Measurements from ENCODE around the gene CD79A. TPM values are rescaled to one million over a fixed set of nuclear protein-coding genes. Genes with fewer than 3 reads are reported as not detected.

CD79A gene
- total RNA-seq, 1 donor from 2014 or later, result 0.84 TPM

DNA sequence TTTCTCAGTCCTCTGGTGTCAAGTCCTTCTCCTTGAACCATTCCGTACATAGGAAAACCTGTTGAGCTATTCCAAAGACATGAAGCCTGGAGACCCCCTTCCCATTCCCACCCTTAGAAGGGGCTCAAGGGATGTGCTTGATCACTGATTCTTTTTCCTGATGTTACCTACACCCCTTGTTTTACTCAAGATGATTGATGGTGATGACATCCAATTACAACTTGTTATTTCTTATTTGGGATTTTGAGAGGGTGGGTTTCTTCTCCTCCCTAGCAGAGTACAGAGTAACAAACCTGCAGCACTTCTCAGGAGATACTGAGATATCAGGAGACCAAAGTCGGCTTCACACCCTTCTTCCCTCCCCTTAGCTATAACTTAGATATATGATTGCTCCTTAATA is 23.7 kb upstream of the CD79A start:
- peaks cover 29% of the 10 kb centered on the region for H3K27me3 Mint-ChIP-seq (ENCODE audit: low read depth)
- H3K27ac Mint-ChIP-seq, result no peak overlapping the region
- no peak overlapping the region for H3K4me3 Mint-ChIP-seq (ENCODE audit: low read depth)
- H3K9me3 Mint-ChIP-seq, result no peaks in the 10 kb centered on the region
- DNase-seq (ENCODE audit: low spot score), result no peak
- no peaks in the 10 kb centered on the region for H3K36me3 Mint-ChIP-seq (ENCODE audit: low read depth)
- H3K4me1 Mint-ChIP-seq (ENCODE audit: low read depth), result no peaks in the 10 kb centered on the region
- intact Hi-C loops (cut with micrococcal nuclease), result no loop called here

DNA sequence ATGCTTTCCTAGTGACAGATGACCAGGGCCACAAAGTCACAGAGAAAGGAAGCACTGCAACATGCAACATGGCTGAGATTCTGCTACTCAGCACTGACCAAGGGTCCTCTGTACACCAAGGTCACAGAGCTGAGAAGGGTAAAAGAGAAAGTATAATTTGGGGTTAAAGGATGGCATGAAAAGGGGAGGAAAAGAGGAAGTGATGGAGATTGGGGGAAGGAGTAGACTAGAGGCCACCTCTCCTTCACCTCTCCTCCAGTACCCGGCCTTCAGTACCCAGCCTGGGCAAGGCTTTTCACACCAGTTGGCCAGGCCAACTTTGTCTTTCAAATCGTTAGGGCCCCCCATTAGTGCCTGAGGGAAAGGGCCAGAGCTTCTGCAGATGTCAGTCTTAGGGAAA is 23.3 kb upstream of the CD79A start:
- Mint-ChIP-seq H3K36me3 (ENCODE audit: low read depth) (no peaks in the 10 kb centered on the region), H3K27me3 (ENCODE audit: low read depth) (peaks cover 29% of the 10 kb centered on the region), H3K4me3 (ENCODE audit: low read depth) (no peak overlapping the region), H3K4me1 (ENCODE audit: low read depth) (no peaks in the 10 kb centered on the region), H3K9me3 (no peaks in the 10 kb centered on the region), H3K27ac (no peak overlapping the region)
- no peak for DNase-seq (ENCODE audit: low spot score)
- intact Hi-C loops (cut with micrococcal nuclease), result no loop called here

DNA sequence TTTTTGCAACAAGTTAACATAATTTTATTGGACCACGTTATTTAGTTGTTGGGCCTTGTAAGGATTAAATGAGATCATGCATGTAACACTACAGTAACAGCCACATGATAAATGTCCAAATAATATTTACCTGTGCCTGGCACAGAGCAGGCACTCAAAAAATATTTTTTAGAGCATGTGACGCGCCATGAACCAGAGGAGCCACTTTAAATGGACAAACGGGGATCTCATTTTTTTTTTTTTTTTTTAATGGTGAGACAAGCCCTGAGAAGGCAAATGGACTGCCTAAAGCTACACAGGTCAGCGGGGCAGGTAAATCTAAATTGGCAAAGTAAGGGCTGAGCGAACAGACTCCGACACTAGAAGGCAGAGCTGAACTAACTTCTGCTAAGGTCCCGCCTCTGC is 17.9 kb upstream of the CD79A start:
- Mint-ChIP-seq H3K4me1 (ENCODE audit: low read depth) (peaks cover 29% of the 10 kb centered on the region), H3K4me3 (ENCODE audit: low read depth) (peak overlapping the region; percentile 94)

DNA sequence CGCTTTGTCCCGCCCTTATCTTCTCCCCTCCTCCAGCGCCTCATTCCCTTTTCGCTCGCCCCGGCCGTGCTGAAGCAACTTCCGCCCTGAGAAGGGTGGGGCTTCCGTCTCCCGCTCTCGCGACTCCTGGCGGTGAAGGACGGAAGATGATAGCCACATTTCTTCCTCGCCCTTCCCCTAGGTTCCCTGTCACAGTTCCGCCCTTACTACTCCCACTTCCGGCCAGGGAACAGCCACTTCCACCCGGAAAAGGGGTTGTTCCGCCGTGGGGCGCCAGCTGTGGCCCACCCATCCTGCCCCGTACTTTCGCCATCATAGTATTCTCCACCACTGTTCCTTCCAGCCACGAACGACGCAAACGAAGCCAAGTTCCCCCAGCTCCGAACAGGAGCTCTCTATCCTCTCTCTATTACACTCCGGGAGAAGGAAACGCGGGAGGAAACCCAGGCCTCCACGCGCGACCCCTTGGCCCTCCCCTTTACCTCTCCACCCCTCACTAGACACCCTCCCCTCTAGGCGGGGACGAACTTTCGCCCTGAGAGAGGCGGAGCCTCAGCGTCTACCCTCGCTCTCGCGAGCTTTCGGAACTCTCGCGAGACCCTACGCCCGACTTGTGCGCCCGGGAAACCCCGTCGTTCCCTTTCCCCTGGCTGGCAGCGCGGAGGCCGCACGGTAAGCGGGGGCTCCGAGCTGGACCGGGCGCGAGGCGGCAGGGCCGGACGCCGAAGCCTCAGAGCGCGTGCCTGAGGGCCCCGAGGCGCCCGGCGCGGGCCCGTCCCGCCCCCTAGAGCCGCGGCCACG is 17.3 kb upstream of the CD79A start, which contains the start of gene RPS19:
Gene RPS19, plus strand, starts transcription at position 638 of the 801 bp plus-strand sequence. CDS start 520 bp downstream, outside the sequence.
- intact Hi-C loops (cut with micrococcal nuclease), result loop anchor here (1.0 to 5.0 kb wide), 6 partner anchors 11 to 767 kb away; partner anchors contain the start of gene RABAC1
- Mint-ChIP-seq H3K4me3 (ENCODE audit: low read depth) (peak within 1 kb of the TSS; percentile 94), H3K36me3 (ENCODE audit: low read depth) (peaks cover 44% of the 10 kb centered on the region), H3K27ac (peak within 1 kb of the TSS; percentile 99), H3K27me3 (ENCODE audit: low read depth) (peaks cover 4% of the 10 kb centered on the region), H3K4me1 (ENCODE audit: low read depth) (peaks cover 35% of the 10 kb centered on the region), H3K9me3 (no peaks in the 10 kb centered on the region)
- peak; percentile 97 for DNase-seq (ENCODE audit: low spot score)

More for the DNA sequence above, 17.9 kb upstream of the CD79A start:
- peaks cover 11% of the 10 kb centered on the region for H3K27me3 Mint-ChIP-seq (ENCODE audit: low read depth)
- H3K9me3 Mint-ChIP-seq, result no peaks in the 10 kb centered on the region
- peaks cover 38% of the 10 kb centered on the region for H3K36me3 Mint-ChIP-seq (ENCODE audit: low read depth)
- no peak overlapping the region for H3K27ac Mint-ChIP-seq
- intact Hi-C loops (cut with micrococcal nuclease), result loop anchor here (1.0 to 5.0 kb wide), 3 partner anchors 86 to 768 kb away; partner anchors contain the start of gene RABAC1
- no peak for DNase-seq (ENCODE audit: low spot score)

DNA sequence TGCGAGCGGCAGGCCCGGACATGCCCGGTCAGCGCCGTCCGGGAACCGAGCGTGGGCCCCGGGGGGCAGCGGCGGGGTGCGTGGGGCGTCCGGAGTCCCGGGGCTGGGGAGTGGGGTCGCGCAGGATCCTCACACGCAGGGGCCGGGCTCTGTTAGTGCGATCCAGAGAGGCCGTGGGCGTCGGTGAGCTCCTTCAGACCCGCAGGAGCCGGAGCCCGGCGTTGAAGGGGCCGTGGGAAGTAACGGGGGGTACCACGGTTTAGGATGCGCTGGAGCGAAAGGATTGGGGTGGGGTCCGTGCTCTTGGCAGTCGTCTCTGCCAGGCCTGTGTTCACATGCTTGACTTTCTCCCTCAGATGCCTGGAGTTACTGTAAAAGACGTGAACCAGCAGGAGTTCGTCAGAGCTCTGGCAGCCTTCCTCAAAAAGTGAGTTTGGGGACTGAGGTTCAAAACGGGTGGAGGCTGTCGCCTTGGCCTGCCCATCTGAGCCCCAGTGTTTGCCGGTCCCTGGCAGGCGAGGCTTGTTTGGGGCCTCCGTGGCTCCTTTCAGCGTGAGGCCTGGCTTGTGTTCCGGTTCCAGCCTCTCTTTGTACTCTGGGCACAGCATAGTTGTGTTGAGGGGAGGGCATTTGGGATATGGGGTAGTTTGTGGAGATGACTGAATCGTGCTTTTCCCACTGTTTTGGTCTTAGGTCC is 16.5 kb upstream of the CD79A start:
- Mint-ChIP-seq H3K27me3 (ENCODE audit: low read depth) (no peaks in the 10 kb centered on the region), H3K9me3 (no peaks in the 10 kb centered on the region), H3K4me3 (ENCODE audit: low read depth) (peak overlapping the region; percentile 94), H3K27ac (peak overlapping the region; percentile 86), H3K36me3 (ENCODE audit: low read depth) (peaks cover 51% of the 10 kb centered on the region), H3K4me1 (ENCODE audit: low read depth) (peaks cover 39% of the 10 kb centered on the region)
- no peak for DNase-seq (ENCODE audit: low spot score)
- intact Hi-C loops (cut with micrococcal nuclease), result loop anchor here (1.0 to 5.0 kb wide), 3 partner anchors 11 to 537 kb away; no protein-coding TSS in a partner anchor

DNA sequence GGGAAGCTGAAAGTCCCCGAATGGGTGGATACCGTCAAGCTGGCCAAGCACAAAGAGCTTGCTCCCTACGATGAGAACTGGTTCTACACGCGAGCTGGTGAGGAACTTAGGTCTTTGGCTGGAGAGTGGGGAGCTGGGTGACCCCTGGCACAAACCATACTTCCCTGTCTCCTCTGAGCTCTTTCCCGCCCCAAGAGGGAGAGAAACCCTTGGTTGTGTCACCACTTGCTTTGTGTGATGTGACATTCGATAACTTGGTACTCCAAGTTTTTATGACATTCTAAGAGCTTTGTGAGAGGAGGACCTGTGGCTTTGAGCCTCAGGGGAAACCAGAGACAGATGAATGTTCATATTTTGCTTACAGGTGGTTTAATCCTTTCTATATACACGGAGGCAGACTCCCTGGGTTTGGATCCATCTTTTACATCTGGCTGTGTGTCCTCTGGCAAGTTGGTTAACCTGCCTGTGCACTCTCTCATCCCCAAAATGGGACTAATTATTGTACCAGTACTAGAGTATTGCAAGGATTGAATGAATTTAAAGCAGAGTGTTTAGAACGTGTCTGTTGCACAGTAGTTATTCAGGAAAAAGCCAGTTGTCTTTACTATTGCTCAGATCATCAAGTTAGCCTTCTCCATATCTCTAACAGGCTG is 15.8 kb upstream of the CD79A start:
- H3K9me3 Mint-ChIP-seq, result no peaks in the 10 kb centered on the region
- H3K4me3 Mint-ChIP-seq (ENCODE audit: low read depth), result peak overlapping the region; percentile 94
- intact Hi-C loops (cut with micrococcal nuclease), result loop anchor here (5.0 kb wide), 1 partner anchor 536 kb away; no protein-coding TSS in a partner anchor
- peak overlapping the region; percentile 86 for H3K27ac Mint-ChIP-seq
- H3K4me1 Mint-ChIP-seq (ENCODE audit: low read depth), result peaks cover 42% of the 10 kb centered on the region
- H3K36me3 Mint-ChIP-seq (ENCODE audit: low read depth), result peaks cover 56% of the 10 kb centered on the region
- H3K27me3 Mint-ChIP-seq (ENCODE audit: low read depth), result no peaks in the 10 kb centered on the region
- no peak for DNase-seq (ENCODE audit: low spot score)

DNA sequence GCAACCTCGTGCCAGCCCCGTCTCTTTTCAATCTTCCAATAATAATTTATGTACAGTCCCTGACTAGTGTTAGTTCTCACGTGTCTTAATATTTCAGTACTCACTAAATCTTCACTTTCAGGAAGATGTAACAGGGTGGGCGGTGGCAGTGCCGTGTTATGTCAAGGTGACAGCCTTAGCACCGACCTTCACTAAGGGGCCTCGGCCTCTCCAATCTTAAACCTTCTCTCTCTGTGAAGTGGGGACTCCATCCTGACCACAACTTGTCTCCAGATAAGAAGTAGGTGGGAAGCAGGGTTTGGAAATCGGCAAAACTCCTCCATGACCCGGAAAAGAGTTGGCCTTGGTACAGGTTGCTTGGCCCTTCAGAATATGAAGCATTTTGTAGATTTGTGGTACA is 15.2 kb upstream of the CD79A start:
- Mint-ChIP-seq H3K27me3 (ENCODE audit: low read depth) (no peaks in the 10 kb centered on the region), H3K9me3 (no peaks in the 10 kb centered on the region), H3K4me3 (ENCODE audit: low read depth) (peak overlapping the region; percentile 94), H3K4me1 (ENCODE audit: low read depth) (peaks cover 44% of the 10 kb centered on the region), H3K36me3 (ENCODE audit: low read depth) (peaks cover 59% of the 10 kb centered on the region), H3K27ac (peak overlapping the region; percentile 86)
- intact Hi-C loops (cut with micrococcal nuclease), result loop anchor here (5.0 kb wide), 1 partner anchor 535 kb away; no protein-coding TSS in a partner anchor
- DNase-seq (ENCODE audit: low spot score), result no peak

DNA sequence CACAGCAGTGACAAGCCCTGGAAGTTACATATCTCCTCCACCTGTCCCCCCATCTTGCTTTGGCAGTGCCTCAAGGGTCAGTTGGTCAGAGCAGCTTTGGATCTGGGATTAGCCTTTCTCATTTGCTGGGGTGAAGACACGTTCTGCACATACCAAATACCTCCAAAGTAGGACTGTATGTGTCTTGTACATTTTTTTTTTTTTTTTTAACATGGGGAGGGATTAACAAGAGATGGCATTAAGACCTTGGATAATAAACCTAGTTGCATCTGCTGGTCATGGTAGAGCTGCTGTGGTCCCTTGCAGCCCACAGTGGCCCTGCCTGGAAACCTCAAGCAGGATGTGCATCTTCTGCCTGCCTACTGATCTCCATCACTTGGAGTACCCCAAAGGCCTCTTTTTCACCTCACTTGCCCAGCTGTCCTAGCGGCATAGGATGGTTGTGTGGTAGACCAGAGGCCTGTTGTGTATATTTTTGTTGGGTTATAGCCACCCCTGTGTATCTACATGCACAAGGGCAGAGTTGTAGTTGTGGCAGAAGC is 14.6 kb upstream of the CD79A start:
- intact Hi-C loops (cut with micrococcal nuclease), result loop anchor here (5.0 kb wide), 1 partner anchor 535 kb away; no protein-coding TSS in a partner anchor
- H3K4me1 Mint-ChIP-seq (ENCODE audit: low read depth), result peaks cover 44% of the 10 kb centered on the region
- H3K9me3 Mint-ChIP-seq, result no peaks in the 10 kb centered on the region
- H3K27me3 Mint-ChIP-seq (ENCODE audit: low read depth), result no peaks in the 10 kb centered on the region
- peak overlapping the region; percentile 94 for H3K4me3 Mint-ChIP-seq (ENCODE audit: low read depth)
- DNase-seq (ENCODE audit: low spot score), result no peak
- peaks cover 59% of the 10 kb centered on the region for H3K36me3 Mint-ChIP-seq (ENCODE audit: low read depth)
- H3K27ac Mint-ChIP-seq, result peak overlapping the region; percentile 86

DNA sequence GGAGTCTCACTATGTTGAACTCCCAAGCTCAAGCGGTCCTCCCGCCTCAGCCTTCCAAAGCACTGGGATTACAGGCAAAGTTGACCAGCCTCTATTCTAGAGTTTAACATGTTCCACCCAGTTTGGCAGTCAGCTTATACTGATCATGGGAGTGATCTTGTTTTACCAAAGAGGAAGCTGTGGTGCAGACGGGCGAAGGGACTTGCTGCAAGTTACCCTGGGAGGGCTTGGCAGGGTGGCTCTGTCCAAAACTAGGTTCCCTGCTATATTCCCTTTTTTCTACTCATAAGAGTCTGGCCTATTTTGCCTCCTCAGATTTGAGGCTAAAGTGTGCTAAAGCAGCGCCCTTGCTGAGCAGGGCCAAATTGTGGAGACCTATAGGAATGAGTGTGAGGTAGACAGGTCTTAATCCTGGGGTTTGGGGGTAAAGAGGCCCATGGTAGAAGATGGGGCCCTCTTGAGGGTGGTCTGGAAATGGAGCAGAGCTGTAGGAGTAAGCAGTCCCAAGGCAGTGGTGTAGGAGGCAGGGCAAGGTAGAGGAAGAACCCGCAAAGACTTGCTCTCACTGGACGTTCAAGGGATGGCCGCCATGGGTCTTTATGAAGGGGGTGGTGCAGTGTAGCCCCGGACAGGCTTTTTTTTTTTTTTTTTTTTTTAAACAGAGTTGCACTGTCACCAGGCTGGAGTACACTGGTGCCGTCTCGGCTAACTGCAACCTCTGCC is 13.7 kb upstream of the CD79A start:
- H3K9me3 Mint-ChIP-seq, result no peaks in the 10 kb centered on the region
- peak overlapping the region; percentile 86 for H3K27ac Mint-ChIP-seq
- intact Hi-C loops (cut with micrococcal nuclease), result loop anchor here (5.0 kb wide), 1 partner anchor 534 kb away; no protein-coding TSS in a partner anchor
- peak overlapping the region; percentile 94 for H3K4me3 Mint-ChIP-seq (ENCODE audit: low read depth)
- peaks cover 51% of the 10 kb centered on the region for H3K4me1 Mint-ChIP-seq (ENCODE audit: low read depth)
- H3K27me3 Mint-ChIP-seq (ENCODE audit: low read depth), result no peaks in the 10 kb centered on the region
- DNase-seq (ENCODE audit: low spot score), result no peak
- peaks cover 68% of the 10 kb centered on the region for H3K36me3 Mint-ChIP-seq (ENCODE audit: low read depth)

DNA sequence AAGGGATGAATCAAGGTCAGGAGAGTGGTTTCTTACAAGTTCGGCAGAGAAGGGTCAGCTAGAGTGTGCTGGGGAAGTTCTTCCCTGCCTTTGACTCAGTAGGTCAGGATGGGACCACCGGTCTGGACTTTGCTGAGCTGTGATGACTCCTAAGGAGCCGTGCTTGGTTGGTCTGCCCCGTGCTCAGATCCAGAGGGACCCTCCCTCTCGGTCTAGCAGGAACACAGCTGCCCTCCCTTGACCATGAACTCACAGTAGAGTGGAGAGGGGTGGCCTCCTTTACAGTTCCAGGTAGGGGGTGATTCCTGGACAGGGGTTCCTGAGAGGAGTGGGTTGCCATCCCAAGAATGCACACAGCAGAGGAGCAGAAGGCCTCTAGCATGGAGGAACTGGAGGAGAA is 12.7 kb upstream of the CD79A start:
- no peak for DNase-seq (ENCODE audit: low spot score)
- Mint-ChIP-seq H3K27me3 (ENCODE audit: low read depth) (no peaks in the 10 kb centered on the region), H3K4me3 (ENCODE audit: low read depth) (peak overlapping the region; percentile 41), H3K9me3 (no peaks in the 10 kb centered on the region), H3K27ac (peak overlapping the region; percentile 36), H3K4me1 (ENCODE audit: low read depth) (peaks cover 56% of the 10 kb centered on the region), H3K36me3 (ENCODE audit: low read depth) (peaks cover 78% of the 10 kb centered on the region)
- intact Hi-C loops (cut with micrococcal nuclease), result loop anchor here (5.0 kb wide), 1 partner anchor 533 kb away; no protein-coding TSS in a partner anchor

DNA sequence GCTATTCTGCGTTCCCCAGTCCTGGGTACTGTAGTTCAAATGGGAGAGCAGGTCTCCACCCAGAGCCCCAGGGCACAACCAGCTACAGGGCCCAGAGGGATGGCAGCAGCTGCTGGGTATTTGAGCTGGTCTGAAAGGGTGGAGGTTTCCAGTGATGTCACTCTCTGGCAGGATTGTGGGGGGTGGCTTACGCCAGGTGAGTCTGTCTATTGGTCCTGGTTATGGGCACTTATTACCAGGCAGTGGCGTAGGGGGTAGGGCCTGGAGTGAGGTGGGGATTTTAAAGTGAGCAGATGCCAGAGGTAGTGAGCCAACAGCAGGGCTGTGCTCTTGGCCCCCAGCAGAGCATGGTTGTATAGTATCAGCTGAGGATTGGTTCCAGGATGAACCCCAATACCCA is 10.8 kb upstream of the CD79A start:
- peaks cover 67% of the 10 kb centered on the region for H3K4me1 Mint-ChIP-seq (ENCODE audit: low read depth)
- no peaks in the 10 kb centered on the region for H3K27me3 Mint-ChIP-seq (ENCODE audit: low read depth)
- peak overlapping the region; percentile 15 for H3K4me3 Mint-ChIP-seq (ENCODE audit: low read depth)
- peak overlapping the region; percentile 16 for H3K27ac Mint-ChIP-seq
- H3K9me3 Mint-ChIP-seq, result no peaks in the 10 kb centered on the region
- DNase-seq (ENCODE audit: low spot score), result no peak
- peaks cover 82% of the 10 kb centered on the region for H3K36me3 Mint-ChIP-seq (ENCODE audit: low read depth)
- intact Hi-C loops (cut with micrococcal nuclease), result no loop called here

All from activated T-helper 2 cell treated with anti-CD3 and anti-CD28 coated beads, Interferon-gamma antibody, Interleukin-2, Interleukin-4, amounts not matched to agents 10 μg/mL and 5 μg/mL and 100 μg/mL, durations not matched to agents 14 hours and 24 hours and 36 hours (primary cell).